SU-DHL-6 (cell line): ENCODE measurements around the gene CLDN18.

Source experiments
- H2AFZ ChIP-seq: fragments of 200-600 bp; sonication (generic); 2 replicates; pipeline ENCODE4 v1.6.1; 2014; ENCODE audit warnings: low read depth, mild to moderate bottlenecking, moderate library complexity, mixed read lengths, antibody characterized with exemption, low read length; ENCODE audit not compliant: severe bottlenecking
- H3F3A ChIP-seq: fragments of 200-600 bp; shearing (Covaris generic); 2 replicates; pipeline ENCODE4 v1.6.0; 2016; ENCODE audit warnings: antibody characterized with exemption, mild to moderate bottlenecking; ENCODE audit not compliant: insufficient read depth
- H3K27ac ChIP-seq: fragments of 200-600 bp; sonication (generic); 2 replicates; pipeline ENCODE4 v1.5.1; 2016; ENCODE audit warnings: low read depth, mild to moderate bottlenecking, low read length, moderate library complexity, mixed read lengths
- H3K27me3 ChIP-seq: fragments of 200-600 bp; sonication (generic), shearing (Covaris generic); 2 replicates; pipeline ENCODE4 v1.6.0; 2014; ENCODE audit warnings: mild to moderate bottlenecking, low read length
- H3K36me3 ChIP-seq: fragments of 200-600 bp; sonication (generic); 2 replicates; pipeline ENCODE4 v1.6.1; 2014; ENCODE audit warnings: mild to moderate bottlenecking, low read length, mixed read lengths
- H3K4me2 ChIP-seq: fragments of 300-600, 200-600 bp; shearing (Covaris generic), sonication (generic); 2 replicates; pipeline ENCODE4 v1.6.0; 2014; ENCODE audit warnings: low read length, low read depth, mild to moderate bottlenecking; ENCODE audit not compliant: poor library complexity, severe bottlenecking
- H3K4me3 ChIP-seq: fragments of 200-600 bp; sonication (generic); 2 replicates; pipeline ENCODE4 v1.5.1; 2014; ENCODE audit warnings: antibody characterized with exemption, low read length, mild to moderate bottlenecking, mixed read lengths; ENCODE audit not compliant: insufficient read depth, poor library complexity, severe bottlenecking
- H3K79me2 ChIP-seq: fragments of 200-600 bp; sonication (generic); 2 replicates; pipeline ENCODE4 v1.6.1; 2014; ENCODE audit warnings: mild to moderate bottlenecking, low read length, moderate library complexity; ENCODE audit not compliant: insufficient read depth
- H3K9ac ChIP-seq: fragments of 200-600 bp; sonication (generic); 2 replicates; pipeline ENCODE4 v1.7.0; 2014; ENCODE audit warnings: mild to moderate bottlenecking, low read length
- H3K9me2 ChIP-seq: fragments of 200-600 bp; sonication (generic); replicated peaks from 2 replicates; pipeline ENCODE4 v1.6.1; 2014; ENCODE audit warnings: low read length; ENCODE audit not compliant: insufficient read depth
- H3K9me3 ChIP-seq: fragments of 200-600 bp; sonication (generic); 2 replicates; pipeline ENCODE4 v1.6.1; 2014; ENCODE audit warnings: low read length, mixed read lengths; ENCODE audit not compliant: insufficient read depth
- H4K20me1 ChIP-seq: fragments of 200-600 bp; sonication (generic); 2 replicates; pipeline ENCODE4 v1.6.1; 2014; ENCODE audit warnings: low read depth, mild to moderate bottlenecking, antibody characterized with exemption, low read length, moderate library complexity, mixed read lengths
- EZH2phosphoT487 ChIP-seq: fragments of 200-600 bp; sonication (generic), shearing (Covaris generic); conservative IDR thresholded peaks from 2 replicates; pipeline ENCODE4 v1.6.1; 2018; ENCODE audit warnings: mild to moderate bottlenecking, antibody characterized with exemption, low read length, moderate library complexity, mixed read lengths
- TF ChIP-seq, protein P1 (sequence below): fragments of 200-600 bp; sonication (generic); IDR thresholded peaks from one replicate; pipeline ENCODE4 v1.5.1; 2017; ENCODE audit warnings: antibody characterized with exemption, mild to moderate bottlenecking, low read length, moderate library complexity; ENCODE audit not compliant: insufficient read depth, poor library complexity, severe bottlenecking

Gene CLDN18

DNA sequence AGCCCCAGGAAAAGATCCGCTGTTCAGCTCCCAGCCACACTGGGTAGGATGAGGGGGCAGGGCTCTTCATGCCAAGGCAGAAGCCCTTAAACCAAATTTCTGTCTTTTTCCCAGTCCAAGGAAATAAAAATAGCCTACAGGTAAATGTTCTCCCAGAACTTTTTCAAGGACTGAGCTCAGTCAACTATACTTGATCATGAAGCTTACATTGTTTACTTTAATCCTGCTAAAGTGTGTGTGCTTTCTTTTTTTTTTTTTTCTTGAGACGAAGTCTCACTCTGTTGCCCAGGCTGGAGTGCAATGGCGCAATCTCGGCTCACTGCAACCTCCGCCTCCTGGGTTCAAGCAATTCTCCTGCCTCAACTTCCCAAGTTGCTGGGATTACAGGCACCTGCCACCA lies 17.9 kb downstream of the CLDN18 start:
- no peaks in the 10 kb centered on the region for H3K27me3 ChIP-seq
- H2AFZ ChIP-seq = no peak overlapping the region
- no peaks in the 10 kb centered on the region for H3F3A ChIP-seq
- H3K4me2 ChIP-seq = no peak overlapping the region
- H3K27ac ChIP-seq = no peak overlapping the region
- TF ChIP-seq, protein P1, sequence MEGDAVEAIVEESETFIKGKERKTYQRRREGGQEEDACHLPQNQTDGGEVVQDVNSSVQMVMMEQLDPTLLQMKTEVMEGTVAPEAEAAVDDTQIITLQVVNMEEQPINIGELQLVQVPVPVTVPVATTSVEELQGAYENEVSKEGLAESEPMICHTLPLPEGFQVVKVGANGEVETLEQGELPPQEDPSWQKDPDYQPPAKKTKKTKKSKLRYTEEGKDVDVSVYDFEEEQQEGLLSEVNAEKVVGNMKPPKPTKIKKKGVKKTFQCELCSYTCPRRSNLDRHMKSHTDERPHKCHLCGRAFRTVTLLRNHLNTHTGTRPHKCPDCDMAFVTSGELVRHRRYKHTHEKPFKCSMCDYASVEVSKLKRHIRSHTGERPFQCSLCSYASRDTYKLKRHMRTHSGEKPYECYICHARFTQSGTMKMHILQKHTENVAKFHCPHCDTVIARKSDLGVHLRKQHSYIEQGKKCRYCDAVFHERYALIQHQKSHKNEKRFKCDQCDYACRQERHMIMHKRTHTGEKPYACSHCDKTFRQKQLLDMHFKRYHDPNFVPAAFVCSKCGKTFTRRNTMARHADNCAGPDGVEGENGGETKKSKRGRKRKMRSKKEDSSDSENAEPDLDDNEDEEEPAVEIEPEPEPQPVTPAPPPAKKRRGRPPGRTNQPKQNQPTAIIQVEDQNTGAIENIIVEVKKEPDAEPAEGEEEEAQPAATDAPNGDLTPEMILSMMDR = no peak
- TF ChIP-seq EZH2phosphoT487 = no peak
- H3K36me3 ChIP-seq = no peaks in the 10 kb centered on the region
- H3K9ac ChIP-seq = no peak overlapping the region
- no peaks in the 10 kb centered on the region for H3K9me2 ChIP-seq
- no peaks in the 10 kb centered on the region for H3K79me2 ChIP-seq
- H3K9me3 ChIP-seq = no peaks in the 10 kb centered on the region
- no peaks in the 10 kb centered on the region for H4K20me1 ChIP-seq
- no peak overlapping the region for H3K4me3 ChIP-seq

DNA sequence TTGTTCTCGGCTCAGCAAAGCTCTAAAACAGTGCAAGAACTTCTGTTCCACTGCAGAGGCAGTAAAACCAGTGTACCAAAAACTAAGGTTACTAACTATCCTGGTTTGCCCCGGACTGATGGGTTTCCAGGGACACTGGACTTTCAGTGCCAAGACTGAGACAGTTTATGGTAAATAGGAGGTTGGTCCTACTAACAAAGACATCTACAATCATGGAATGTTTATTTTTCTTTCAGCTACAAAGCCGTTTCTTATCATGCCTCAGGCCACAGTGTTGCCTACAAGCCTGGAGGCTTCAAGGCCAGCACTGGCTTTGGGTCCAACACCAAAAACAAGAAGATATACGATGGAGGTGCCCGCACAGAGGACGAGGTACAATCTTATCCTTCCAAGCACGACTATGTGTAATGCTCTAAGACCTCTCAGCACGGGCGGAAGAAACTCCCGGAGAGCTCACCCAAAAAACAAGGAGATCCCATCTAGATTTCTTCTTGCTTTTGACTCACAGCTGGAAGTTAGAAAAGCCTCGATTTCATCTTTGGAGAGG lies 20.8 kb downstream of the CLDN18 start:
- Histone ChIP-seq H3K4me3 (no peak overlapping the region), H3K36me3 (no peaks in the 10 kb centered on the region), H3K27ac (no peak overlapping the region), H4K20me1 (no peaks in the 10 kb centered on the region), H3K4me2 (no peak overlapping the region), H3K9me3 (no peaks in the 10 kb centered on the region), H3K9me2 (no peaks in the 10 kb centered on the region), H3K27me3 (no peaks in the 10 kb centered on the region), H3K9ac (no peak overlapping the region), H3K79me2 (no peaks in the 10 kb centered on the region), H3F3A (no peaks in the 10 kb centered on the region), H2AFZ (no peak overlapping the region)
- no peak for TF ChIP-seq EZH2phosphoT487
- TF ChIP-seq, protein P1 = no peak

DNA sequence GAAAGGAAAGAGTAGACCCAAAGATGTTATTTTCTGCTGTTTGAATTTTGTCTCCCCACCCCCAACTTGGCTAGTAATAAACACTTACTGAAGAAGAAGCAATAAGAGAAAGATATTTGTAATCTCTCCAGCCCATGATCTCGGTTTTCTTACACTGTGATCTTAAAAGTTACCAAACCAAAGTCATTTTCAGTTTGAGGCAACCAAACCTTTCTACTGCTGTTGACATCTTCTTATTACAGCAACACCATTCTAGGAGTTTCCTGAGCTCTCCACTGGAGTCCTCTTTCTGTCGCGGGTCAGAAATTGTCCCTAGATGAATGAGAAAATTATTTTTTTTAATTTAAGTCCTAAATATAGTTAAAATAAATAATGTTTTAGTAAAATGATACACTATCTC lies 21.6 kb downstream of the CLDN18 start:
- no peaks in the 10 kb centered on the region for H3K9me2 ChIP-seq
- H3K4me2 ChIP-seq = no peak overlapping the region
- H3K9me3 ChIP-seq = no peaks in the 10 kb centered on the region
- H4K20me1 ChIP-seq = no peaks in the 10 kb centered on the region
- no peaks in the 10 kb centered on the region for H3K79me2 ChIP-seq
- H3K36me3 ChIP-seq = no peaks in the 10 kb centered on the region
- no peaks in the 10 kb centered on the region for H3K27me3 ChIP-seq
- H2AFZ ChIP-seq = no peak overlapping the region
- H3K4me3 ChIP-seq = no peak overlapping the region
- H3F3A ChIP-seq = no peaks in the 10 kb centered on the region
- no peak overlapping the region for H3K9ac ChIP-seq
- H3K27ac ChIP-seq = no peak overlapping the region
- no peak for TF ChIP-seq EZH2phosphoT487
- TF ChIP-seq, protein P1 = no peak
